ENCODE data around the gene UBC.
"Not testable (repeated sequence)": the region's sequence is repeated elsewhere in the genome, so short reads cannot be mapped to it uniquely, and the experiment has no call there.

Gene UBC

GRCh38 chr12:124919521-124920352 lies 5.3 kb upstream of the UBC start:
- TF ChIP-seq CTCF (conservative IDR thresholded peaks at IDR 0.05; ENCODE audit: low read depth, low read length), result no peak
- peak overlapping the region; percentile 13 for H3K4me3 ChIP-seq (ENCODE audit: low read length)
- DNase-seq (ENCODE audit: low read depth), result peak; percentile 69

GRCh38 chr12:124918622-124918988 lies 4.2 kb upstream of the UBC start:
- H3K4me3 ChIP-seq (ENCODE audit: low read length), result not testable (repeated sequence)

GRCh38 chr12:124917841-124918621 lies 3.6 kb upstream of the UBC start:
- DNase-seq (ENCODE audit: low read depth), result no peak
- TF ChIP-seq CTCF (conservative IDR thresholded peaks at IDR 0.05; ENCODE audit: low read depth, low read length), result no peak
- peak overlapping the region; percentile 28 for H3K4me3 ChIP-seq (ENCODE audit: low read length)

More at GRCh38 chr12:124918622-124918988, 4.2 kb upstream of the UBC start:
- DNase-seq (ENCODE audit: low read depth), result not testable (repeated sequence)

- H3K4me3 ChIP-seq (ENCODE audit: low read length), result peak overlapping the region; percentile 28
- TF ChIP-seq CTCF (conservative IDR thresholded peaks at IDR 0.05; ENCODE audit: low read depth, low read length), result no peak
- peak; percentile 100 for DNase-seq (ENCODE audit: low read depth)
Observed at GRCh38 chr12:124917135-124917840, 2.8 kb upstream of the UBC start.

GRCh38 chr12:124916374-124917134 lies 2.1 kb upstream of the UBC start:
- DNase-seq (ENCODE audit: low read depth), result peak; percentile 91
- H3K4me3 ChIP-seq (ENCODE audit: low read length), result peak overlapping the region; percentile 97
- no peak for TF ChIP-seq CTCF (conservative IDR thresholded peaks at IDR 0.05; ENCODE audit: low read depth, low read length)

- no peak for TF ChIP-seq CTCF (conservative IDR thresholded peaks at IDR 0.05; ENCODE audit: low read depth, low read length)
- DNase-seq (ENCODE audit: low read depth), result no peak
Observed at GRCh38 chr12:124915239-124916236, 1.1 kb upstream of the UBC start.

More at GRCh38 chr12:124915239-124916236, 1.1 kb upstream of the UBC start:
- H3K4me3 ChIP-seq (ENCODE audit: low read length), result peak overlapping the region; percentile 97
